Measurements from ENCODE around the gene TJP3. TPM values are rescaled to one million over a fixed set of nuclear protein-coding genes. Genes with fewer than 3 reads are reported as not detected.
A peak's percentile ranks its signal among the peaks of the same experiment; 100 is the strongest.

TJP3 gene
- total and polyA plus RNA-seq, 3 donors from 2014 or later: 37.2 to 125 (median 81.1) TPM

GRCh38 chr19:3701200-3701599 lies 7.0 kb upstream of the TJP3 start:
- TF ChIP-seq POLR2A (IDR thresholded peaks at IDR 0.05) (no peak), CTCF (IDR thresholded peaks at IDR 0.05) (no peak)
- Histone ChIP-seq H3K27ac (no peak overlapping the region), H3K4me1 (peaks cover 13% of the 10 kb centered on the region), H3K36me3 (ENCODE audit: low read depth, missing control alignments) (no peaks in the 10 kb centered on the region), H3K27me3 (no peaks in the 10 kb centered on the region), H3K4me3 (no peak overlapping the region), H3K9me3 (no peaks in the 10 kb centered on the region)
- DNase-seq: no peak
- 6 to 18% methylated on average over 1 of the region's 1 CpG for WGBS, 2 donors
- intact Hi-C loops (cut with DNase I; ENCODE audit: low total_unique reads): loop anchor here (2.0 kb wide), 1 partner anchor 30 kb away; no protein-coding TSS in a partner anchor

DNA sequence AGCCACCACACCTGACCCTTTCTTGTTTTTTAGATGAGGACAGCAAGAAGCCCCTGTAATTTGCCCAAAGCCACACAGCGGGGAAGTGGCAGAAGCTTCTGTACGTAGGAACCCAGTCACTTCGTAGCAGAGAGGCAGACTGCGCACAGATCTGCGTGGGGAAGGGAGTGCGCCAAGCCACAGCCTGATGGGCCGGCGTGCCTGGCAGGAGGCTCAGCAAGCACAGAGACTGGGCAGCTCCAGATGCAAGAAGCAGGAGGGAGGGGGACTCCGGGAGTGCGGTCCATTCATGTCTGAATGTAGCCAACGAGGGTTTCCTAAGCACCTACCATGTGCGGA lies 347 bp upstream of the TJP3 start:
- Histone ChIP-seq H3K36me3 (ENCODE audit: low read depth, missing control alignments) (no peaks in the 10 kb centered on the region), H3K9me3 (no peaks in the 10 kb centered on the region), H3K4me3 (no peak overlapping the region), H3K27ac (no peak overlapping the region), H3K4me1 (peaks cover 5% of the 10 kb centered on the region), H3K27me3 (no peaks in the 10 kb centered on the region)
- TF ChIP-seq POLR2A (IDR thresholded peaks at IDR 0.05) (no peak), CTCF (IDR thresholded peaks at IDR 0.05) (no peak)
- DNase-seq: no peak
- WGBS, 2 donors: 72% methylated on average over 12 of the region's 12 CpGs
- intact Hi-C loops (cut with DNase I; ENCODE audit: low total_unique reads): no loop called here

DNA sequence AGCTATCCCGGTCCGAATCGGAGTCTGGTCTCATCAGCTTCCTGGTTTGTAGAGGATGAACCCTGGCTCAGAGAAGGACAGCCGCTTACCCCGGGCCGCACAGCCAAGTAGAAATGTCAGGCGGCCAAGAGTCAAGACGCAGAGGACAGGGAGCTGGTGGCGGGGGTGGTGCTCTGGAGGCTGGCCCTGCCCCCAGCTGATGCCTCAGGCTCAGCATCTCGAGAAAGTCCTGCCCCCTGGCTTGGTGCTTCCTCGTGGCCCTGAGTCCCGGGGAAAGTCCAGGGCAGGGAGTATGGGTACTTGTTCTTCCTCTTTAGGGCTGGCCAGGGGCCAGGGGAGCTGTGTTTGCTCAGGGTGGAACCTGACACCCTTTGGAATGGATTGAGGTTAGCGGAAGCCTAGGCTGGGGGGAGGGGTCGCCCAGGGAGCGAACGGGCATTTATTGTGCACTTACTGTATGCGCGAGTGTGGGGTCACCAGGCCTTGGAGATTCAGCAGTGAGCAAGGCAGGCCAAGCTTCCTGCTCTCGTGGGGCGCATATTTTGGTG lies 2.2 kb downstream of the TJP3 start:
- no peaks in the 10 kb centered on the region for H3K27me3 ChIP-seq
- 48 to 49% methylated on average over 20 of the region's 20 CpGs for WGBS, 2 donors
- no peak overlapping the region for H3K4me3 ChIP-seq
- no peaks in the 10 kb centered on the region for H3K9me3 ChIP-seq
- DNase-seq: peak; percentile 61
- H3K27ac ChIP-seq: no peak overlapping the region
- intact Hi-C loops (cut with DNase I; ENCODE audit: low total_unique reads): no loop called here
- no peak for TF ChIP-seq CTCF (IDR thresholded peaks at IDR 0.05)
- TF ChIP-seq POLR2A (IDR thresholded peaks at IDR 0.05): no peak
- no peaks in the 10 kb centered on the region for H3K36me3 ChIP-seq (ENCODE audit: low read depth, missing control alignments)
- peaks cover 9% of the 10 kb centered on the region for H3K4me1 ChIP-seq

DNA sequence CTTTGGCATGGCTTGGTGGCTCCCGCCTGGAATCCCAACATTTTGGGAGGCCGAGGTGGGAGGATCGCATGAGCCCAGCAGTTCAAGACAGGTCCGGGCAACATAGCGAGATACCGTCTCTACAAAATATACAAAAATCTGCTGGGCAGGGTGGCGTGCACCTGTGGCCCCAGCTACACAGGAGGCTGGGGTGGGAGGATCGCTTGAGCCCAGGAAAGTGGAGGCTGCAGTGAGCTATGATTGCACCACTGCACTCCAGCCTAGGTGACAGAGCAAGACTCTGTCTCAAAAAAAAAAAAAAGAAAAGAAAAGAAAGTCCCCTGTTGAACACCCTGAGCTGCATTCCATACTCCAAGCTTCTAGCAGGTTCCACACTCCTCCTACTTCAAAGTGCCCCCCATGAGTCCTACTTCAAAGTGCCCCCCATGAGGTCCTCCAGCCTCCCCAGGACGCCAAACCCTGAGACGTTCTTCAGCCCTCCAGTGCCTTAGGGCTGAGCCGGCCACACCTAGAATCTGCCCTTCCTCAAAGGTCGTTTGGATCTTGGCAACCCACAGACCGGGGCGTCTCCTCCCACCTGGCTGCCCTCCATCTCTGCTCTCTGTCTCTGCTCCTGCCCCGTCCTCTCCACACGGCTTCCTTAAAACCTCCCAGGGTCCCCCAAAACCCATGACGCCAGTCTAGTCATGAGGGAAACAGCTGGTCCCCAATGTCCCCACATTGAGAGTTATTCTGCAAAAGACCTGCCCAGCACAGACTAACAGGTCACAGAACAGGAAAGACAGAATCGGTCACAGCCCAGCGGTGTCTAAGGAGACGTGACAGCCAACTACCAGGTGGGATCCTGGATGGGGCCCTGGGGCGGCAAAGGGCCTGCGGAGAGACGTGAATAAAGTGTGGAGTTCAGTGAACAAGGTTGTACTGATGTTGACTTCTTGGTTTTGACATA lies 4.8 kb downstream of the TJP3 start:
- H3K27me3 ChIP-seq: no peaks in the 10 kb centered on the region
- H3K9me3 ChIP-seq: no peaks in the 10 kb centered on the region
- no peak overlapping the region for H3K27ac ChIP-seq
- no peak overlapping the region for H3K4me3 ChIP-seq
- no peak for DNase-seq
- peaks cover 8% of the 10 kb centered on the region for H3K4me1 ChIP-seq
- WGBS, 2 donors: 51 to 55% methylated on average over 23 of the region's 23 CpGs
- TF ChIP-seq POLR2A (IDR thresholded peaks at IDR 0.05): no peak
- no peak for TF ChIP-seq CTCF (IDR thresholded peaks at IDR 0.05)
- intact Hi-C loops (cut with DNase I; ENCODE audit: low total_unique reads): no loop called here
- no peaks in the 10 kb centered on the region for H3K36me3 ChIP-seq (ENCODE audit: low read depth, missing control alignments)
